GM19099 (cell line): ENCODE results near the gene LRRC59.

Experiments used
- POLR2A ChIP-seq: IDR thresholded peaks from 3 replicates; pipeline ENCODE4 v1.6.1; 2011; ENCODE audit warnings: low read depth; ENCODE audit not compliant: insufficient read length; ENCODE audit errors: extremely low read depth

Gene LRRC59

GRCh38 chr17:50372222-50372757 is 25.0 kb downstream of the LRRC59 start:
- no peak for TF ChIP-seq POLR2A

GRCh38 chr17:50371526-50371925 is 25.8 kb downstream of the LRRC59 start:
- no peak for TF ChIP-seq POLR2A

GRCh38 chr17:50370052-50370451 is 27.3 kb downstream of the LRRC59 start:
- no peak for TF ChIP-seq POLR2A

GRCh38 chr17:50367401-50367800 is 29.9 kb downstream of the LRRC59 start:
- no peak for TF ChIP-seq POLR2A

GRCh38 chr17:50365649-50366393 is 31.5 kb downstream of the LRRC59 start:
- TF ChIP-seq POLR2A: no peak

- TF ChIP-seq POLR2A: no peak
Measured at GRCh38 chr17:50365165-50365564, 32.2 kb downstream of the LRRC59 start.

- TF ChIP-seq POLR2A: no peak
Measured at GRCh38 chr17:50364715-50365114, 32.6 kb downstream of the LRRC59 start.

- no peak for TF ChIP-seq POLR2A
Measured at GRCh38 chr17:50364061-50364458, 33.3 kb downstream of the LRRC59 start.

- no peak for TF ChIP-seq POLR2A
Measured at GRCh38 chr17:50363217-50364060, 33.9 kb downstream of the LRRC59 start.

GRCh38 chr17:50362661-50363060 is 34.7 kb downstream of the LRRC59 start:
- no peak for TF ChIP-seq POLR2A

GRCh38 chr17:50361561-50362480 is 35.5 kb downstream of the LRRC59 start:
- no peak for TF ChIP-seq POLR2A

GRCh38 chr17:50360486-50361115 is 36.7 kb downstream of the LRRC59 start:
- TF ChIP-seq POLR2A: no peak

GRCh38 chr17:50359998-50360461 is 37.3 kb downstream of the LRRC59 start:
- TF ChIP-seq POLR2A: no peak

- no peak for TF ChIP-seq POLR2A
Measured at GRCh38 chr17:50359005-50359699, 38.2 kb downstream of the LRRC59 start.

- TF ChIP-seq POLR2A: no peak
Measured at GRCh38 chr17:50358177-50358576, 39.1 kb downstream of the LRRC59 start.
